ENCODE data around the gene EFHD2. TPM values are rescaled to one million over a fixed set of nuclear protein-coding genes. Genes with fewer than 3 reads are reported as not detected.
"Not testable (repeated sequence)": the region's sequence is repeated elsewhere in the genome, so short reads cannot be mapped to it uniquely, and the experiment has no call there.

EFHD2 gene
- total RNA-seq, 2 donors from 2014 or later, result 36.7 to 47.6 TPM

- Histone ChIP-seq H3K27ac (ENCODE audit: low read depth, low read length) (no peak overlapping the region), H3K4me3 (ENCODE audit: low read length) (no peak overlapping the region), H3K36me3 (ENCODE audit: control insufficient read depth, insufficient read depth, low read length) (no peaks in the 10 kb centered on the region), H3K9me3 (ENCODE audit: control insufficient read depth, low read length) (no peaks in the 10 kb centered on the region), H3K9ac (ENCODE audit: extremely low read depth, low read length, poor library complexity, severe bottlenecking) (no peak overlapping the region), H3K4me1 (ENCODE audit: control insufficient read depth, insufficient read depth, low read length) (no peaks in the 10 kb centered on the region), H3K27me3 (ENCODE audit: control insufficient read depth, insufficient read depth, low read length, poor library complexity, severe bottlenecking) (no peaks in the 10 kb centered on the region)
- Mint-ChIP-seq H3K27ac (no peak overlapping the region), H3K36me3 (ENCODE audit: low read depth) (no peaks in the 10 kb centered on the region), H3K4me3 (no peak overlapping the region), H3K9me3 (no peaks in the 10 kb centered on the region), H3K27me3 (ENCODE audit: insufficient read depth) (no peaks in the 10 kb centered on the region), H3K4me1 (peaks cover 2% of the 10 kb centered on the region)
- no peak for TF ChIP-seq CTCF (conservative IDR thresholded peaks at IDR 0.05)
- WGBS, 2 experiments (ENCODE audit: insufficient coverage in 1 of 2, insufficient read length in 1 of 2), result 86 to 92% methylated on average over 7 of the region's 7 CpGs
- DNase-seq, result no peak
Observed at GRCh38 chr1:15465674-15466073, 56.0 kb downstream of the EFHD2 start.

GRCh38 chr1:15466955-15467625 lies 57.4 kb downstream of the EFHD2 start:
- not testable (repeated sequence) for H3K4me1 Mint-ChIP-seq; H3K4me3 ChIP-seq (ENCODE audit: low read length); H3K4me3 Mint-ChIP-seq; H3K27ac Mint-ChIP-seq; H3K27me3 Mint-ChIP-seq (ENCODE audit: insufficient read depth); H3K9me3 ChIP-seq (ENCODE audit: control insufficient read depth, low read length); H3K4me1 ChIP-seq (ENCODE audit: control insufficient read depth, insufficient read depth, low read length); H3K36me3 Mint-ChIP-seq (ENCODE audit: low read depth); H3K36me3 ChIP-seq (ENCODE audit: control insufficient read depth, insufficient read depth, low read length); H3K27ac ChIP-seq (ENCODE audit: low read depth, low read length); DNase-seq; H3K9ac ChIP-seq (ENCODE audit: extremely low read depth, low read length, poor library complexity, severe bottlenecking); H3K9me3 Mint-ChIP-seq; H3K27me3 ChIP-seq (ENCODE audit: control insufficient read depth, insufficient read depth, low read length, poor library complexity, severe bottlenecking)
- WGBS, 2 experiments (ENCODE audit: insufficient coverage in 1 of 2, insufficient read length in 1 of 2), result 93 to 100% methylated on average over 11 to 22 of the region's 22 CpGs

- no peaks in the 10 kb centered on the region for H3K36me3 ChIP-seq (ENCODE audit: control insufficient read depth, insufficient read depth, low read length)
- H3K9me3 ChIP-seq (ENCODE audit: control insufficient read depth, low read length), result no peaks in the 10 kb centered on the region
- no peak for DNase-seq
- H3K4me1 ChIP-seq (ENCODE audit: control insufficient read depth, insufficient read depth, low read length), result no peaks in the 10 kb centered on the region
- Mint-ChIP-seq H3K4me3 (no peak overlapping the region), H3K27me3 (ENCODE audit: insufficient read depth) (no peaks in the 10 kb centered on the region), H3K9me3 (no peaks in the 10 kb centered on the region), H3K27ac (no peak overlapping the region), H3K4me1 (peaks cover 2% of the 10 kb centered on the region), H3K36me3 (ENCODE audit: low read depth) (no peaks in the 10 kb centered on the region)
- H3K4me3 ChIP-seq (ENCODE audit: low read length), result no peak overlapping the region
- H3K9ac ChIP-seq (ENCODE audit: extremely low read depth, low read length, poor library complexity, severe bottlenecking), result no peak overlapping the region
- H3K27ac ChIP-seq (ENCODE audit: low read depth, low read length), result no peak overlapping the region
- no peaks in the 10 kb centered on the region for H3K27me3 ChIP-seq (ENCODE audit: control insufficient read depth, insufficient read depth, low read length, poor library complexity, severe bottlenecking)
- TF ChIP-seq CTCF (conservative IDR thresholded peaks at IDR 0.05), result no peak
Observed at GRCh38 chr1:15468145-15468544, 58.5 kb downstream of the EFHD2 start.

GRCh38 chr1:15469361-15469760 lies 59.7 kb downstream of the EFHD2 start:
- 76 to 80% methylated on average over 2 to 3 of the region's 3 CpGs for WGBS, 2 experiments (ENCODE audit: insufficient coverage in 1 of 2, insufficient read length in 1 of 2)
- Histone ChIP-seq H3K9me3 (ENCODE audit: control insufficient read depth, low read length) (no peaks in the 10 kb centered on the region), H3K4me1 (ENCODE audit: control insufficient read depth, insufficient read depth, low read length) (no peaks in the 10 kb centered on the region), H3K4me3 (ENCODE audit: low read length) (no peak overlapping the region), H3K27me3 (ENCODE audit: control insufficient read depth, insufficient read depth, low read length, poor library complexity, severe bottlenecking) (no peaks in the 10 kb centered on the region), H3K36me3 (ENCODE audit: control insufficient read depth, insufficient read depth, low read length) (no peaks in the 10 kb centered on the region), H3K27ac (ENCODE audit: low read depth, low read length) (no peak overlapping the region), H3K9ac (ENCODE audit: extremely low read depth, low read length, poor library complexity, severe bottlenecking) (no peak overlapping the region)
- no peak overlapping the region for H3K4me3 Mint-ChIP-seq
- no peak overlapping the region for H3K27ac Mint-ChIP-seq
- TF ChIP-seq CTCF (conservative IDR thresholded peaks at IDR 0.05), result no peak
- no peaks in the 10 kb centered on the region for H3K9me3 Mint-ChIP-seq
- no peaks in the 10 kb centered on the region for H3K27me3 Mint-ChIP-seq (ENCODE audit: insufficient read depth)
- H3K36me3 Mint-ChIP-seq (ENCODE audit: low read depth), result no peaks in the 10 kb centered on the region
- no peaks in the 10 kb centered on the region for H3K4me1 Mint-ChIP-seq
- DNase-seq, result no peak

- not testable (repeated sequence) for H3K36me3 ChIP-seq (ENCODE audit: control insufficient read depth, insufficient read depth, low read length); H3K9me3 ChIP-seq (ENCODE audit: control insufficient read depth, low read length); H3K4me3 Mint-ChIP-seq; H3K27ac ChIP-seq (ENCODE audit: low read depth, low read length); H3K4me1 Mint-ChIP-seq; H3K27me3 Mint-ChIP-seq (ENCODE audit: insufficient read depth); DNase-seq; H3K27me3 ChIP-seq (ENCODE audit: control insufficient read depth, insufficient read depth, low read length, poor library complexity, severe bottlenecking); H3K36me3 Mint-ChIP-seq (ENCODE audit: low read depth); H3K4me1 ChIP-seq (ENCODE audit: control insufficient read depth, insufficient read depth, low read length); H3K27ac Mint-ChIP-seq; H3K9me3 Mint-ChIP-seq; H3K4me3 ChIP-seq (ENCODE audit: low read length); H3K9ac ChIP-seq (ENCODE audit: extremely low read depth, low read length, poor library complexity, severe bottlenecking)
- WGBS, 2 experiments (ENCODE audit: insufficient coverage in 1 of 2, insufficient read length in 1 of 2), result 91 to 100% methylated on average over 1 to 9 of the region's 9 CpGs
Observed at GRCh38 chr1:15469821-15470448, 60.2 kb downstream of the EFHD2 start.
